ENCODE data around the gene CST11.
"Not testable (repeated sequence)": the region's sequence is repeated elsewhere in the genome, so short reads cannot be mapped to it uniquely, and the experiment has no call there.

CST11 gene

DNA sequence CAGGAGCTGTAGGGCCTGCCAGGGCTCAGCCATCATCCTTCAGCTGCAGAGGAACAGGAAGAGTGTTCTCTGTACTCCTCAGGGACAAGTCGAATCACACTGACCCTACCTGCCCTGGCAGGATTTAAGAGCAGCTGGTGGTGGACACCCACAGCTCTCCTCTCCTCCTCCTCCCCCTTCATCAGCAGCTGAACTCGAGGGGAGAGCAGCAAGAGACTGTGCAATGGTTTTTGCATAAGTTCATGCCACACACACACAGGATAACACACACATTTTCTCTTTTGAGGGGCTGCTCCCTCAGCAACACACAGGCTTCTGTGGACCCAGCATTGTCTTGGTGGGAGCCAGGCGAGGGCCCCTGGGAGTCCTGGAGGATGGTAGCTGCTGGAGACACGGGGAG is at the start of gene CST11:
Gene CST11, minus strand, starts transcription at position 101 of the 400 bp plus-strand sequence. Its CDS starts 65 bp downstream, at position 36.
- no peak for DNase-seq

GRCh38 chr20:23501926-23502325 is 49.2 kb upstream of the CST11 start:
- no peak for DNase-seq

GRCh38 chr20:23497536-23497935 is 44.9 kb upstream of the CST11 start:
- DNase-seq, result no peak

GRCh38 chr20:23493172-23493772 is 40.6 kb upstream of the CST11 start:
- no peak for DNase-seq

- DNase-seq, result no peak
Measured at GRCh38 chr20:23492292-23492691, 39.6 kb upstream of the CST11 start.

GRCh38 chr20:23490817-23491216 is 38.1 kb upstream of the CST11 start, which contains the start of gene CST8:
TSS of gene CST8 (plus strand) at chr20:23491117. CDS start at chr20:23491668, 551 bp downstream.
- no peak for DNase-seq

DNA sequence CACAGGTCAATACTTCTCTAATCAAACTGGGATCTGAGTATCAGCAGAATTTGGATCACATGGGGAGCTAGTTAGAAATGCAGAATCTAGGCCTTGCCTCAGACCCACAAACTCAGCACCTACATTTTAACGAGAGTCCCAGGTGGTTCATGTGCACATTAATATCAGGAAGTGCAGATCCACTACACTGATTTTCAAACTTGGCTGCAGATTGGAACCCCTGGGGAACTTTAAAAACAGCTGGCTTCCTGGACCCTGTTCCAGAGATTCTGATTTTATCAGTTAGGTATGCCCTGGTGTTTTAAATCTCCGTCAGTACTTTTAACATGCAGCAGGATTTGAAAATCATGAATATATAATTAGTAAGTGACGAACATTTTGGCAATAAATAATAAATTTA is 36.3 kb upstream of the CST11 start:
- DNase-seq, result no peak

DNA sequence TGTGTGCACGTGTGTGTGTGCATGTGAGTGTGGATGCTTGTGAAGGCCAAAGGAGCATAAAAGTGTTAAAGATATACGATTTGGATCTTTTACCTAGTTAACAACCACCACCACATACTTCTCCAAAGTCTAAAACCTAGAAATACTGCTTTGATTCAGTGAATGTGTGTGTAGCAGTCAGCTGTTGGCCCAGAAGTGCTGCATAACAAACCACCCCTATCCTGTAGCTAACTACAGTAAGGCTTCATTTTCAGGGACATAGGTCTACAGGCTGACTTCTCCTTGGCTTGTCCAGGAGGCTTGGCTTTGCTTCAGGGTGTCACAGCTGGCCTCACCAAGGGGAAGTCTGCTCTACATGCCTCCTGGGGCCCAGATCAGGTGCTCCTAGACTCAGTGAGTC is 35.8 kb upstream of the CST11 start:
- no peak for DNase-seq

DNA sequence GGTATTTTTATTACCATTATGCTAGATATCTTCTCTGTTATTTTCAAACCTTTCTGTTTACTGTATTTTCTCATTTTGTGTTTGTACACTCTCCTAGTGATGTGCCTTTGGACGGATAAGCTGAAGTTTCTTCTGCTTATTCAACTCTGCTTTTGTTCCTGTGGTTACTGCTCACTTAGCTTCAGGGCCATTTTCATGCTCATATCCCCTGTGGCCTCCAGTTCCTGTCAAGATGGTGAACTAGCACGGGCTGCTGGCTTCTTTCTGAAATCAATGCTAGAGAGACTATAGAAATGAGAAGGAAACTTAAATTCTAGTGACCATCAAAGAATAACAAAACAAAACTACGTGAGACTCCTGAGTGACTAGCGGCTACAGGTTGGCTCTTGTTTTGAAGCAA is 31.4 kb upstream of the CST11 start:
- no peak for DNase-seq

DNA sequence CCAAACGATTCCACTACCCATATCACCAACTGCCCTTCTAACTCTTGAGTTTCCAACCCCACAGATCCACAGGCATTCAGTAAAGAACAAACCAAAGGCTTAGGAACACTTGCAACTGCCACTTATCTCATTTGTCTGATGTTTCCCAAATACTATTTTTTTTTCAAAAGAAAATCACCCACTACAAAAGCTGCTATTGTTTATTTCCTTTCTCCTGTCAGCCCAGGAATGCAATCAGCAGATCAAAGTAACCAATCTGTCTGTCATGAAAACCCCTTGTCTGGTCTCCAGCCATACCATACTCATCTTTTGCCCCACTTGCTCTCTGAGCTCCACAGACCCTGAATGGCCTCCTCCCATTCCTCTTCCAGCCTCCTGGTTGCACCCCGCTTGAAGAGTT is 29.5 kb upstream of the CST11 start:
- no peak for DNase-seq

- DNase-seq, result no peak
Measured at GRCh38 chr20:23479043-23479442, 26.4 kb upstream of the CST11 start.

- no peak for DNase-seq
Measured at GRCh38 chr20:23477223-23477622, 24.5 kb upstream of the CST11 start.

- DNase-seq, result no peak
Measured at GRCh38 chr20:23476015-23476754, 23.5 kb upstream of the CST11 start.

DNA sequence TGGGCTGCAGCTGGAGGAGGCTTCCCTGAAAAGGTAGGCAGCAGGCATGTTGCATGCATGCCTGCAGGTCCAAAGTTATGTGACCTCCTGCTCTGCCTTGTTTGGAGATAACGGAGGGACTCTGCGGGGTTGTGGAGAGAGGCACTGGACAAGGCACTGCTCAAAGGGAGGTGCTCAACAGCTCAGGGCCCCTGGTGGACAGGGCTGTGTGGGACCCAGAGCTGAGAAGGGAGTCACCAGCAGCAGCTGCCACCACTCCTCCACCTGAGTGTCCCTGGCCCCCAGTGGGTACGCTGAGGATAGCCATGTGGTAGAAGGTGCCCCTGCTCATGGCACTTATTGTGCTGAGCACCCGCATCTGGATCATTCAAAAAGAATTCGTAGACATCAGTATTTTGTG is 22.7 kb upstream of the CST11 start:
- no peak for DNase-seq

GRCh38 chr20:23473293-23473692 is 20.6 kb upstream of the CST11 start:
- DNase-seq, result not testable (repeated sequence)

DNA sequence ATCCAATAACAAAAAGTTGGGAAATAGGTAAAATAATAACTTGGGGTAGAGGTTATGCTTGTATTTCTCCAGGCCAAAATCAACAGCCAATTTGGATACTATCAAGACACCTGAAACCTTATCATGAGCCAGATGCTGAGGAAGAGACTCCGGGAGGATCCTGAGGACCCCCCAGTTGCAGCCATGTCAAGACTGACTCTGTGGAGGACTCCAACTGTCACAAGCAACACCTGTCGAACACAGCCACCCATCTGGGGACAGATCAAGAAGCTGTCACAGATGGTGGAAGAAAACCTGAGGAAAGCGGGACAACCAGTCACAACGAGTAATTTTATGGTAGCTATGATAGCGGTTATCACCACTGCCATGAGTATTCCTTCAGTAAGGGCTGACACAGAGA is 19.6 kb upstream of the CST11 start:
- DNase-seq, result not testable (repeated sequence)

GRCh38 chr20:23466961-23467360 is 14.3 kb upstream of the CST11 start:
- DNase-seq, result not testable (repeated sequence)

- no peak for DNase-seq
Measured at GRCh38 chr20:23461180-23461579, 8.5 kb upstream of the CST11 start.

DNA sequence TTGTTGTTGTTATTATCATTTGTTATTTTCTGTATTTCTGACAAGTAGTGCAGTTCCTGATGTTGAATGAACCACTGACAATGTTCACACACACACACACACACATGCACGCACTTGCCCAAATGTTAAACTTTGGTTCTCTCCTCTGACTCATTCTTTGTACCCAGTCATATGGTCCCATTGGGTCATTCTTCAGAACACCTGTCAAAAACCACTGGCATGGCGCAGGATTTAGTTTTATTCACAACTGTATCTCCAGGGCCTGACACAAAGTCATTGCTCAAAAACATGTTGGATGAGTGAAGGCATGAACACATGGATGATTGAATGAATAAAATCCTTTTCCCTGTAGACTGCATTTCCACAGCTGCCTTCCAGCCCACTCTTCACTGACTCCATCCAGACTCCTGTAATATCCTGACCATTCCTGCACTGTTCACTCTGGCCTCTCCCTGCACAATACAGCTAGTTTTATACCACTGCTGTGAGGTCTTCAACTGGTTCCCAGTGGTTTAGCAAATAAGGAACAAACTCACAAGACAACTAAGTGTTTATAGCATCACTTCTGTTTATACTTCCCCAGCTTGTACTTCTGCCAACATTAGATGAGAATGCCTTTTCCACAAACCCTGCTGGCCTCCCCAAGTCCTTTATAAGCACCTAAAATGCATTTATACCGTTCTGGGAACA is 6.9 kb upstream of the CST11 start:
- no peak for DNase-seq

- no peak for DNase-seq
Measured at GRCh38 chr20:23456873-23457272, 4.2 kb upstream of the CST11 start.

DNA sequence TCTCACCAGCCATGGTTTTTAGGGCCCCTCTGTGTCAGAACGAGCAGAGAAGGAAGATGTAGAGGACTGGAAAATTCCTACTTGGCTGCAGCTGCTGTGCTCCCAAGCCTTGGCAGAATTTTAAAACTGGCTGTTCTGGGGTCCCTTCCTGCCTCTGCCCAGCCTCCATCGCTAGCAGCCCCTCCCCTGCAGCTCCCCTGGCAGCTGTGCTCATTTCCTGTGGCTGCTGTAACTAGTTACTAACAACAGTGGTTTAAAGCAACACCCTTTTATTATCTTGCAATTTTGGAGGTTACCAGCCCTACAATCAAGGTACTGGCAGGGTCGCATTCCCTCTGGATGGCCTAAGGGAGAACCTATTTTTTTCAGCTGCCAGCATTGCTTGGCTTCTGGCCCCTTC is 3.7 kb upstream of the CST11 start:
- DNase-seq, result no peak

DNA sequence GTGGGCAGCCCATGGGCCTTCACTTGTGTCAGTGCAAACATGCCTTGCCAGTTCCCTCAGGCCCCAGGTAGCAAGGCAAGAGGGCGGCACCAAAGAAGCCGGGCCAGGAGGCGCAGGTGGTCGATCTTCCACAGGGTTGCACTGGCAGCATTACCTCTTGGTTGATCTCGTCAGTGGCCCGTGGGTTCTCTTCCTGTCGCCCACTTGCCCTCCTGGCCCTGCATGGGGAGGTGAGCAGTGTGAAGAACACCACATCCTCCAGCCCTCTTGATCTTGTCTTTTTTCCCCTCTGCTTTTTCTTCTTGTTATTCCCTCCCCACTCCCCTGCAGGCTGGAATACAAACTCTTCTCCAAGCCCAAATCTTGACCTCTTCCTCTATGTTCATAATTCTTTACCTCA is 3.0 kb upstream of the CST11 start:
- DNase-seq, result no peak

DNA sequence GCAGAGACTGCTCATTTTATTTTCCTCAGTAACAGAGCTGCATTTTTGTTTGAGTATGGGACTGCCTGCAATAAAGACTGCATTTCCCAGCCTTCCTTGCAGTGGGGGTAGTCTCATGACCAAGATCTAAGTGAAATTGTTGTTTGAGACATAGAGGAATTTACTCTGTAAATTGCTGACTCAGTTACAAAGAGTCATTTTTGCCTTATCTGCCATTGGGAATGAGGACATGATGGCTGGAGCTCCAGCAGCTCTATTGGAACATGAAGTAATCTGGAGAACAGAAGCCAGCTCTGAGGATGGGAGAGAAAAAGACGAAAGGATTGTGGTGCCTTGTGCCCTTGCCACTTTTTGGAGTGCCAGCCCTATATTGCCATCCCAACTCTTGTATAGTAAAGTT is 2.1 kb upstream of the CST11 start:
- DNase-seq, result no peak

Data from activated effector memory CD4-positive, alpha-beta T cell treated with anti-CD3 and anti-CD28 coated beads, Interleukin-2, amount 50 U/mL, for 16 hours (primary cell).